Osteoblast (primary cell): ENCODE data around the gene CDC6. TPM values are rescaled to one million over a fixed set of nuclear protein-coding genes. Genes with fewer than 3 reads are reported as not detected.

Experiments used
- DNase-seq: peaks from one replicate; pipeline ENCODE4 v3.0.0; 2011; ENCODE audit warnings: low spot score, mixed read lengths; ENCODE audit not compliant: insufficient read length; ENCODE audit errors: missing footprints
- H2AFZ ChIP-seq: 2 replicates; pipeline ENCODE4 v1.6.0; 2011; ENCODE audit warnings: mild to moderate bottlenecking, low read length
- H3K27ac ChIP-seq: 2 replicates; pipeline ENCODE4 v1.5.1; 2011; ENCODE audit warnings: mild to moderate bottlenecking, low read depth, low read length, moderate library complexity
- H3K27me3 ChIP-seq: 2 replicates; pipeline ENCODE4 v1.6.0; 2012; ENCODE audit warnings: mild to moderate bottlenecking, control low read depth, inconsistent platforms, low read length, moderate library complexity; ENCODE audit not compliant: insufficient read depth
- H3K36me3 ChIP-seq: 2 replicates; pipeline ENCODE4 v1.5.1; 2011; ENCODE audit warnings: mild to moderate bottlenecking, low read length, control low read depth, moderate library complexity; ENCODE audit not compliant: insufficient read depth
- H3K4me1 ChIP-seq: 2 replicates; pipeline ENCODE4 v1.5.1; 2011; ENCODE audit warnings: mild to moderate bottlenecking, low read length, control low read depth, moderate library complexity; ENCODE audit not compliant: insufficient read depth
- H3K4me2 ChIP-seq: 2 replicates; pipeline ENCODE4 v1.6.0; 2011; ENCODE audit warnings: mild to moderate bottlenecking, low read length; ENCODE audit not compliant: insufficient read depth
- H3K4me3 ChIP-seq: fragments of 200-600 bp; sonication (generic); 3 replicates; pipeline ENCODE4 v1.5.1; 2012; ENCODE audit warnings: mild to moderate bottlenecking, low read length, inconsistent platforms; ENCODE audit not compliant: insufficient read depth
- H3K79me2 ChIP-seq: 2 replicates; pipeline ENCODE4 v1.6.0; 2012; ENCODE audit warnings: mild to moderate bottlenecking, low read length, control low read depth, inconsistent platforms; ENCODE audit not compliant: insufficient read depth
- H3K9me3 ChIP-seq: 2 replicates; pipeline ENCODE4 v1.5.1; 2011; ENCODE audit warnings: low read depth, low read length, control low read depth
- H4K20me1 ChIP-seq: 2 replicates; pipeline ENCODE4 v1.6.0; 2012; ENCODE audit warnings: mild to moderate bottlenecking, low read length, control low read depth; ENCODE audit not compliant: insufficient read depth
- CTCF ChIP-seq: IDR thresholded peaks from 2 replicates; pipeline ENCODE4 v1.5.1; 2011; ENCODE audit warnings: mild to moderate bottlenecking, low read depth, low read length, moderate library complexity; ENCODE audit errors: extremely low read depth
- total RNA-seq: library from RNA; depleted of rRNA; stranded (reverse); fragments of >200 nt; gene quantifications from 2 replicates; pipeline ENCODE4 v1.2.3, GENCODE V29; 2012

Gene CDC6
- total RNA-seq, 1 donor = 5.1 TPM

- Histone ChIP-seq H3K4me2 (no peak overlapping the region), H3K36me3 (peaks cover 9% of the 10 kb centered on the region), H4K20me1 (peaks cover 26% of the 10 kb centered on the region), H2AFZ (no peak overlapping the region), H3K4me1 (peaks cover 33% of the 10 kb centered on the region), H3K79me2 (peaks cover 76% of the 10 kb centered on the region), H3K27ac (no peak overlapping the region), H3K9me3 (no peaks in the 10 kb centered on the region), H3K27me3 (no peaks in the 10 kb centered on the region), H3K4me3 (no peak overlapping the region)
- no peak for DNase-seq
- no peak for TF ChIP-seq CTCF
These were observed 49.7 kb downstream of the CDC6 start for GRCh38 chr17:40337351-40337750.

GRCh38 chr17:40338058-40338457 is 50.4 kb downstream of the CDC6 start:
- H3K4me1 ChIP-seq = peaks cover 33% of the 10 kb centered on the region

GRCh38 chr17:40338941-40339649 is 51.4 kb downstream of the CDC6 start:
- Histone ChIP-seq H2AFZ (no peak overlapping the region), H3K36me3 (peaks cover 5% of the 10 kb centered on the region), H3K4me1 (peaks cover 39% of the 10 kb centered on the region), H3K27me3 (no peaks in the 10 kb centered on the region), H3K79me2 (peaks cover 78% of the 10 kb centered on the region), H3K9me3 (no peaks in the 10 kb centered on the region), H3K4me3 (no peak overlapping the region), H3K27ac (no peak overlapping the region), H4K20me1 (peaks cover 35% of the 10 kb centered on the region), H3K4me2 (no peak overlapping the region)
- DNase-seq = no peak
- no peak for TF ChIP-seq CTCF

More at GRCh38 chr17:40338058-40338457, 50.4 kb downstream of the CDC6 start:
- no peak for DNase-seq
- H2AFZ ChIP-seq = no peak overlapping the region
- TF ChIP-seq CTCF = no peak
- no peaks in the 10 kb centered on the region for H3K27me3 ChIP-seq
- no peak overlapping the region for H3K4me2 ChIP-seq
- peaks cover 78% of the 10 kb centered on the region for H3K79me2 ChIP-seq
- H3K4me3 ChIP-seq = no peak overlapping the region
- H3K36me3 ChIP-seq = peaks cover 9% of the 10 kb centered on the region
- peaks cover 26% of the 10 kb centered on the region for H4K20me1 ChIP-seq
- H3K9me3 ChIP-seq = no peaks in the 10 kb centered on the region
- no peak overlapping the region for H3K27ac ChIP-seq

- H3K27ac ChIP-seq = peak overlapping the region; percentile 79
- H3K9me3 ChIP-seq = no peaks in the 10 kb centered on the region
- H3K4me1 ChIP-seq = peaks cover 40% of the 10 kb centered on the region
- H3K27me3 ChIP-seq = no peaks in the 10 kb centered on the region
- H3K4me3 ChIP-seq = no peak overlapping the region
- no peak overlapping the region for H2AFZ ChIP-seq
- peaks cover 5% of the 10 kb centered on the region for H3K36me3 ChIP-seq
- peaks cover 40% of the 10 kb centered on the region for H4K20me1 ChIP-seq
- DNase-seq = no peak
- no peak for TF ChIP-seq CTCF
- H3K4me2 ChIP-seq = no peak overlapping the region
- peaks cover 80% of the 10 kb centered on the region for H3K79me2 ChIP-seq
These were observed 52.6 kb downstream of the CDC6 start for GRCh38 chr17:40340327-40340726.
